CD4-positive, alpha-beta T cell treated with Interleukin-15 for 1 hour (primary cell): ENCODE measurements around the gene MICALL2.

Experiments used
- DNase-seq: peaks from one replicate; pipeline ENCODE4 v3.0.0-alpha.2; 2020

Gene MICALL2

DNA sequence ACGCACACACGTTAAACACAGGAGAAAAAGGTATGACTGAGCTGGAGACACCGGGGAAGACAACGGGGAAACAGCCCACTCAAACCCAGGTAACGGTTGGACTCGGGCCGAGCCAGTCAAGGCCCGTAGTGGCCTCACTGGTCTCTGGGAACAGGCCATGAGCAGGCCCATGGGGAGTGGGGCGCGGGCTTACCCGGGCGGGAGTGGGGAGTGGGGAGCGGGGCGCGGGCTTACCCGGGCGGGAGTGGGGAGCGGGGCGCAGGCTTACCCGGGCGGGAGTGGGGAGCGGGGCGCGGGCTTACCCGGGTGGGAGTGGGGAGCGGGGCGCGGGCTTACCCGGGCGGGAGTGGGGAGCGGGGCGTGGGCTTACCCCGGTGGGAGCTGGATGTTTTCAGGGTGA lies 33.4 kb upstream of the MICALL2 start:
- DNase-seq, result no peak

DNA sequence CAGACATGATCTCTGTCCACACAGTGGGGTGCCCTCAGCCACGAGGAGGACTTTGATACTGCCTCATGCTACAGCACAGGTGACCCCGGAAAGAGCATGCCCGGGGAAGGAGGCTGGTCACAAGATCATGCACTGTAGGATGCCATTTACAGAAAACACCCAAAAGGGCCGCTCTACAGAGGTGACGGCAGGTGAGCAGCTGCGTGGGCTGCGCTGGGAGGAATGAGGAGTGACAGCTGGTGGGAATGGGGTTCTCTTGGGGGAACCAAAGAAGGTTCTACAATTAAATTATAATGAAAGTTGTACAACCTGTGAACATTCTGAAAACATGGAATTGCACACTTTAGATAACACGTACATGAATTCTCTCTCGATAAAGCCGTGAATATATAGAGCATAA lies 33.0 kb upstream of the MICALL2 start:
- DNase-seq, result no peak

GRCh38 chr7:1490837-1491236 lies 31.6 kb upstream of the MICALL2 start:
- DNase-seq, result no peak

GRCh38 chr7:1489336-1489735 lies 30.1 kb upstream of the MICALL2 start:
- no peak for DNase-seq

DNA sequence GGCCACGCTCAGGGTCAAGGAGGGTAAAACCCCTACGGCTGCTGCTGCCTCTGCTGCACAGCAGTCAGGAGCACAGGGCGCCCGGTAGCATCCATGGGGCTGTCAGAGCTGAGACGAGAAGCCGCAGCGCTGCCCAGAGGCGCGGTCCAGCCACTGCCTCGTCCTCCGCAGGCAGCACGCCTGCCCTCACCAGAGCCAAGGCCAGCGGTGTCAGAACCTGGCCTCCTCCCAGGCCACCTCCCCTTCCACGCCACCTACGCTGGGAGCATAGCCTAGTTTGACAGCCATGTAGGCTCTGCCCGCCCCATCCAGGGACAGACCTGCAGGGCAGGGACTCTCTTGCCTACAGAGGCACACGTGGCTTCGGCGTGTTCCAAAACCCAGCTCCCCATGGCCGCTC lies 28.7 kb upstream of the MICALL2 start:
- no peak for DNase-seq

DNA sequence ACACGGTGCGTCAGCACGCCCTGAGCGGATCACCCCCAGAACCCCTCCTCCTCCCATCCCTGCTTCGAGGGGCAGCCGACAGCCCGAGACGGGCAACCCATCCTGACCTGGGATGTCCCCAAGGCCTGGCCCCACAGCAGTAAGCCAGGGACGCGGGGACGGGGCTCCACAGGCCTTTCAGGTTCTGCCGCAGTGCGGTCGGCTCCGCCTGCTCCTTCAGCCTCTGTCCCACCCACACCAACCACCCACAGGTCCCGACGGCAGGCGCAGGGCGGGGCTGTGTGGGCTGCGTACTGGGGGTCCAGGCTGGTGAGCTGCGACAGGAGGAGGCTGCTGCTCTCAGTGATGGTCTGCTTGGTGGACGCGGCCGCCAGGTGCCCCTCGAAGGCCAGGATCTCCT lies 28.2 kb upstream of the MICALL2 start:
- DNase-seq, result no peak

- DNase-seq, result no peak
Measured at GRCh38 chr7:1486571-1486970, 27.3 kb upstream of the MICALL2 start.

- DNase-seq, result no peak
Measured at GRCh38 chr7:1485156-1485555, 25.9 kb upstream of the MICALL2 start.

DNA sequence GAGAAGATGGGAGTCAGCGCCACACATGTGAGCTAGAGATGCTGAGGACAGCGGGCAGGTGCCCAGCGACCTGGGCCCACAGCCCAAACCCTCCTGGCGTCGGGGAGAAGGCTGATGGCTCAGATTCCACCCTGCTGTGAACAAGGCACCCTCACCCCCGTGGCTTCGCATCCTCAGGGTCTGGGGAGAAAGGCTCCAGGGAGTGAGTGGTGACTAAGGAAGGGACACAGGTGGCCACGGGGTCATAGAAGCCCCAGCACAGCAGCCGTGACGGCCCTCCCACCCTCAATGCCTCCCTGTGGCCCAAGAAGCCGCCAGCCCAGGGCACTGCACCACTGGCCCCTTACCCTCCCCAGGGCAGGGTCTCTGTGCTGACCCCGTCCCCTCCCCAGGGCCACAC lies 25.3 kb upstream of the MICALL2 start:
- DNase-seq, result no peak

GRCh38 chr7:1483536-1484505 lies 24.6 kb upstream of the MICALL2 start:
- no peak for DNase-seq

DNA sequence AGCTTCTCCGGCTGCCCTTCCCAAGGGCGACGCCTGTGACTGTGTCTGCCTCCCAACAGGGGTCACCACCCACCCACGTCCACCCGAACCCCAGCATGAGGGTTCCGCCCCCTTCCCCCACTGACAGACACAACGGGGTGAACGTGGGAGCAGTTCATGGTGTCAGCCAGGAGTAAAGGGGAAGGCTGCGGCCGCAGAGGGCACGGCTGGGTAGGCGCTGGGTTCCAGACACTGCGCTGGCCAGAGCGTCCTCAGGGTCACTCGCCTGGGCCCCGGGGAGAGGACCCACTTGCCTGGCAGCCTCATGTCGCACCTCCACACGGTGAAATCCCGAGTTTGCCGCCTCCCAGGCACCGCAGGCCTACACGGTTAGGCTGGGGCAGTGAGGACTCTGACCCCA lies 23.8 kb upstream of the MICALL2 start:
- no peak for DNase-seq

DNA sequence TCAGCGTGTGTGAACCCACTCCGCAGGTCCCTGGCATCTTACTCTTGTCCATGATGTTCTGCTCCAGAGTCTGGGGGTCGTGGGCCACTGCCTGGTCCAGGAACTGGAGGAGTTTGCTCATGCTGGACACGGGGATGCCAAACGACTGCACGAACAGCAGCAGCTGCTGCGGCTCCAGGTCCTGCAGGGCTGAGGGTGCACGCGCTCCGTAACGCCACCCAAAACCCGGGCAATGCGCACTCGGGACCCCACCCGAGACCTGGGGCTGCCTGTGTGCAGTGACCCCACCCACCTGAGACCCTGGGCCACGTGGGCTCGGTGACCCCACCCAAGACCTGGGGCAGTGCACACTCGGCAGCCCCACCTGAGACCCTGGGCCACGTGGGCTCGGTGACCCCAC lies 22.0 kb upstream of the MICALL2 start:
- DNase-seq, result no peak

- DNase-seq, result no peak
Measured at GRCh38 chr7:1480670-1481069, 21.4 kb upstream of the MICALL2 start.

- no peak for DNase-seq
Measured at GRCh38 chr7:1479287-1479686, 20.0 kb upstream of the MICALL2 start.

DNA sequence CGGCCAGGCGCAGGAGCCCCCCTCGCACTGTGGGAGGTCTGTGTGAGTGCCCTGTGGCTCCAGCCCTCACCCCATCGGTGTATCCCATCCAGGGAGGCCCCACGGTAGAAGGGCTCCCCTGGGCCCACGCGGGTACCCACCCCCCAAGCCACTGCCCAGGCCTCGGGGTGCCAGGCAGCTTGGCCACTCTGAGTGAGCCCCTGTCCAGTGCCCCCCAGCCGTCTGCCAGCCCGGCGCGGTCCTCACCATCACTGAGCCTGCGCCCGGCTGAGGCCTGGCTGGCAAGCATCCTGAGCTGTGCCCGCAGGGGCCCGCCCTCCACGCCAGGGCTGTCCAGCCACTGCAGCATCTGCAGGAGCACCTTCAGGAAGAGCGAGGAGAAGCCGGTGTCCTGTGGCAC lies 19.2 kb upstream of the MICALL2 start:
- no peak for DNase-seq

DNA sequence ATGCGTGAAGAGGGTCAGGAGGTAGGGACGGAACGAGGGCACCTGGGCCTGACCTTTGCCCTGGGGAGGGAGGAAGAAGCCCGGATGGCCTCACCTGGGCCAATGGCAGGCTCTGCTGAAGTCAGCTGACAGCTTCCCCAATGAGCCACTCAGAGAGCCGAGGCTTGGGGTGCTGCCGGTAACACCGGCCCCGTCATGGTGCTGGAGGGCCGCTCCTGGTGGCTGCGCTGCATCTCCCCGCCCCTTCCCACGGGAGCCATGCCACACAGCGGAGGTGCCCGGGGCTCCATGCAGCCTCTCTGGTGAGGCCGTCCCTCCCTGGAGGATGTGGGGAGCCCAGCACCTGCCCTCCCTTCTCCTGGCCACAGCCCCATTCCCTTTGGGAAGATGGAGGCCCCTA lies 17.6 kb upstream of the MICALL2 start:
- DNase-seq, result no peak

DNA sequence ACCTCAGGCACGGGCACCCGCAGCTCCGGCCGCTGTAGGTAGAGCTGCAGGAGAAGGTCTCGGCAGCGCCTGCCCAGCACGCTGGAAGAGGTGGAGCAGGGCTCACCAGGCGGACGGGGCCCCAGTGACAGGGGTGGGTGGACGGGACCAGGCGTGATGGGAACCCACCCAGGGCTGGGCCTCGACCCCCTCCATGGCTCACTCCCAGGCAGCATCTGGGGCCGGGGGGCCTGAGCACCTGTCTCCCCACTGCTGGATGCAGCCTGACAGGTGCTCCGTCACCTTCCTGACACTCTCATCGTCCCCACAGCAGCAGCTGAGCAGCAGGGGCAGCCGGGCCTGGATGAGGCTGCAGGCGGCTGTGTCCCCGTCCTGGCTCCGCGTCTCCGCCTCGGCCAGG lies 16.7 kb upstream of the MICALL2 start:
- DNase-seq, result no peak

- DNase-seq, result no peak
Measured at GRCh38 chr7:1475393-1475792, 16.1 kb upstream of the MICALL2 start.

DNA sequence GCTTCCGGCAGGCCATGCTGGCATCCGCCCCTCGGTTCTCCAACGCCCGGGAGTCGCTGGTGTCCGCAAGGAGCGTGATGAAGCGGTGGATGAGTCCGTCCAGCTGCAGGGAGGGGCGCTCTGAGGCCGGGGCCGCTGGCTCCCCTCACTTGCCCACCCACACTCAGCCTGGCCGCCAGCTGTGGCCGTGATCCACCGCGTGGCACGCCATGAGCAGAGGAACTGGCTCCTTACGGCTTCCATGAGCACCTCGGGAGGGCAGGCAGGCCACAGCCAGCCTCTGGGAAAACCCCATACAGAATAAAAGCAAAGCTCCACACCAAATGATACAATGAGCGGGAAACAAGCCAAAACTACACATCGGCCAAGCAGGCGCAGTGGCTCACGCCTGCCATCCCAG lies 15.5 kb upstream of the MICALL2 start:
- no peak for DNase-seq

GRCh38 chr7:1473864-1474512 lies 14.7 kb upstream of the MICALL2 start:
- peak; percentile 82 for DNase-seq

GRCh38 chr7:1470901-1471300 lies 11.6 kb upstream of the MICALL2 start:
- no peak for DNase-seq

- DNase-seq, result no peak
Measured at GRCh38 chr7:1468643-1469298, 9.5 kb upstream of the MICALL2 start.

DNA sequence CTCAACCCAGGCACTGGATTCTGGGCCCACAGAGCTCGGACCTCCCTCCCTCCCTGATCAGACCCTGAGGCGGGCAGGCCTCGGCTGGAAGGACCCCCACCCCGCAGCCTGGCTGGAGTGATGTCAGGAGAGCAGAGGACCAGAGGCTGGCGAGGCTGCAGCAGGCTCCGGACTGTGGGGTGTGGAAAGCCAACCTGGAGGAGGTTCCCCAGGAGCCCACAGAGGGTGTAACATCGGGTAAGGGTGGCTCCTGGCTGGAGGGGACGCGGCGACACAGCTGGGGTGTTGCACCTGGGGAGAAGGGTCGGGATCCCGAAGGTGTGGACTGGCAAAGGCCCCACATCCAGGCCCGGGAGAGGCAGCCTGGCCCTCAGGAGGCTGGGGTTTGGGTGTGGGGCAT lies 8.9 kb upstream of the MICALL2 start:
- DNase-seq, result no peak
